Vagina (tissue), 2 donors: ENCODE results near the gene SLC6A7. TPM values are rescaled to one million over a fixed set of nuclear protein-coding genes. Genes with fewer than 3 reads are reported as not detected.

Experiments
- DNase-seq, 2 donors: peaks; one replicate each; pipeline ENCODE4 v3.0.0-alpha.2; 2017; ENCODE audit errors: extremely low spot score in 2 of 2
- H3K27ac ChIP-seq: fragments of 200-600 bp; sonication (generic); one replicate; pipeline ENCODE4 v1.5.1; 2019
- H3K27me3 ChIP-seq: fragments of 200-600 bp; sonication (generic); one replicate; pipeline ENCODE4 v1.5.1; 2019
- H3K36me3 ChIP-seq, 2 donors: fragments of 200-600 bp; sonication (generic); one replicate each; pipeline ENCODE4 v1.5.1; 2017 to 2019
- H3K4me1 ChIP-seq: fragments of 200-600 bp; sonication (generic); one replicate; pipeline ENCODE4 v1.5.1; 2019
- H3K4me3 ChIP-seq, 2 donors: fragments of 200-600 bp; sonication (generic); 1 replicate in 1 of 2; 2 replicates in 1 of 2; pipeline ENCODE4 v1.5.1; 2016 to 2019
- H3K9me3 ChIP-seq: fragments of 200-600 bp; sonication (generic); one replicate; pipeline ENCODE4 v1.5.1; 2019
- CTCF ChIP-seq, 3 experiments: fragments of 450-650 bp in 2 of 3; fragments of 200-600 bp in 1 of 3; sonication (generic) in 1 of 3; IDR thresholded peaks; one replicate each; pipeline ENCODE4 v1.5.1; 2017 to 2019; ENCODE audit warnings: antibody characterized with exemption in 3 of 3, mild to moderate bottlenecking in 2 of 3, moderate library complexity in 2 of 3
- POLR2A ChIP-seq, 2 donors: fragments of 450-650 bp; IDR thresholded peaks; one replicate each; pipeline ENCODE4 v1.6.1; 2017; ENCODE audit warnings: antibody characterized with exemption in 2 of 2, mild to moderate bottlenecking in 2 of 2, moderate library complexity in 2 of 2
- POLR2AphosphoS5 ChIP-seq, 2 donors: sonication (generic); formaldehyde crosslinking; IDR thresholded peaks; one replicate each; pipeline ENCODE4 v1.9.0; 2017; ENCODE audit warnings: antibody characterized with exemption in 2 of 2, mild to moderate bottlenecking in 2 of 2, low read depth in 1 of 2; ENCODE audit not compliant: insufficient read depth in 1 of 2
- intact Hi-C: fragments of 100-400 bp; cut with DNase I; formaldehyde crosslinking; loops from one replicate; pipeline ENCODE4 v1.15.1; 2023
- total RNA-seq: library from RNA; depleted of rRNA; stranded (reverse); fragments of >200 nt; gene quantifications from one replicate; pipeline ENCODE4 v1.2.3, GENCODE V29; 2016

Gene SLC6A7
- total RNA-seq, 1 donor from 2014 or later: 0.25 TPM

- Histone ChIP-seq H3K4me1 (peaks cover 15% of the 10 kb centered on the region), H3K4me3 (no peak overlapping the region), H3K36me3 (no peaks in the 10 kb centered on the region), H3K9me3 (no peaks in the 10 kb centered on the region), H3K27ac (no peak overlapping the region), H3K27me3 (no peaks in the 10 kb centered on the region)
- TF ChIP-seq CTCF (IDR thresholded peaks at IDR 0.05) (no peak), POLR2A (IDR thresholded peaks at IDR 0.05) (no peak), POLR2AphosphoS5 (IDR thresholded peaks at IDR 0.05; ENCODE audit: insufficient read depth in 1 of 2, low read depth in 1 of 2) (no peak)
- intact Hi-C loops: no loop called here
- no peak for DNase-seq
Observed at GRCh38 chr5:150221471-150221870, 31.6 kb downstream of the SLC6A7 start.

GRCh38 chr5:150222906-150223305 lies 33.0 kb downstream of the SLC6A7 start:
- Histone ChIP-seq H3K27ac (no peak overlapping the region), H3K4me1 (peaks cover 1% of the 10 kb centered on the region), H3K9me3 (no peaks in the 10 kb centered on the region), H3K27me3 (no peaks in the 10 kb centered on the region), H3K4me3 (no peak overlapping the region), H3K36me3 (no peaks in the 10 kb centered on the region)
- DNase-seq: no peak
- TF ChIP-seq POLR2AphosphoS5 (IDR thresholded peaks at IDR 0.05; ENCODE audit: insufficient read depth in 1 of 2, low read depth in 1 of 2) (no peak), POLR2A (IDR thresholded peaks at IDR 0.05) (no peak), CTCF (IDR thresholded peaks at IDR 0.05) (no peak)
- intact Hi-C loops: no loop called here

GRCh38 chr5:150223474-150223873 lies 33.6 kb downstream of the SLC6A7 start:
- no peaks in the 10 kb centered on the region for H3K36me3 ChIP-seq
- H3K4me1 ChIP-seq: no peaks in the 10 kb centered on the region
- intact Hi-C loops: no loop called here
- no peak overlapping the region for H3K27ac ChIP-seq
- no peaks in the 10 kb centered on the region for H3K27me3 ChIP-seq
- no peaks in the 10 kb centered on the region for H3K9me3 ChIP-seq
- no peak for DNase-seq
- no peak overlapping the region for H3K4me3 ChIP-seq
- no peak for TF ChIP-seq POLR2A (IDR thresholded peaks at IDR 0.05)
- no peak for TF ChIP-seq POLR2AphosphoS5 (IDR thresholded peaks at IDR 0.05; ENCODE audit: insufficient read depth in 1 of 2, low read depth in 1 of 2)
- TF ChIP-seq CTCF (IDR thresholded peaks at IDR 0.05): no peak

- intact Hi-C loops: no loop called here
- H3K4me3 ChIP-seq: no peak overlapping the region
- no peaks in the 10 kb centered on the region for H3K36me3 ChIP-seq
- DNase-seq: no peak
- no peaks in the 10 kb centered on the region for H3K9me3 ChIP-seq
- H3K27ac ChIP-seq: no peak overlapping the region
- H3K4me1 ChIP-seq: no peaks in the 10 kb centered on the region
- TF ChIP-seq POLR2AphosphoS5 (IDR thresholded peaks at IDR 0.05; ENCODE audit: insufficient read depth in 1 of 2, low read depth in 1 of 2): no peak
- TF ChIP-seq POLR2A (IDR thresholded peaks at IDR 0.05): no peak
- no peak for TF ChIP-seq CTCF (IDR thresholded peaks at IDR 0.05)
- no peaks in the 10 kb centered on the region for H3K27me3 ChIP-seq
Observed at GRCh38 chr5:150224483-150225027, 34.7 kb downstream of the SLC6A7 start.

- TF ChIP-seq POLR2AphosphoS5 (IDR thresholded peaks at IDR 0.05; ENCODE audit: insufficient read depth in 1 of 2, low read depth in 1 of 2) (no peak), CTCF (IDR thresholded peaks at IDR 0.05) (no peak), POLR2A (IDR thresholded peaks at IDR 0.05) (no peak)
- no peak overlapping the region for H3K27ac ChIP-seq
- H3K36me3 ChIP-seq: no peaks in the 10 kb centered on the region
- no peaks in the 10 kb centered on the region for H3K9me3 ChIP-seq
- H3K4me1 ChIP-seq: no peaks in the 10 kb centered on the region
- no peak overlapping the region for H3K4me3 ChIP-seq
- DNase-seq: no peak
- H3K27me3 ChIP-seq: no peaks in the 10 kb centered on the region
- intact Hi-C loops: no loop called here
Observed at GRCh38 chr5:150227036-150227435, 37.2 kb downstream of the SLC6A7 start.
